Endothelial cell (in vitro differentiated cells): Measurements from ENCODE around the gene CACNA2D3. TPM values are rescaled to one million over a fixed set of nuclear protein-coding genes. Genes with fewer than 3 reads are reported as not detected.

Experiments
- DNase-seq: peaks from one replicate; pipeline ENCODE4 v3.0.0; 2021; ENCODE audit warnings: low spot score
- H3K27ac Mint-ChIP-seq: one replicate; pipeline ENCODE4 v1.8.0; 2021; ENCODE audit warnings: mixed read lengths, inconsistent platforms; ENCODE audit not compliant: unreplicated experiment
- H3K27me3 Mint-ChIP-seq: one replicate; pipeline ENCODE4 v1.8.0; 2021; ENCODE audit warnings: mild to moderate bottlenecking, moderate library complexity, mixed read lengths, inconsistent platforms; ENCODE audit not compliant: unreplicated experiment
- H3K36me3 Mint-ChIP-seq: one replicate; pipeline ENCODE4 v1.8.0; 2021; ENCODE audit warnings: mild to moderate bottlenecking, low read depth, mixed read lengths, inconsistent platforms; ENCODE audit not compliant: unreplicated experiment
- H3K4me1 Mint-ChIP-seq: one replicate; pipeline ENCODE4 v1.8.0; 2021; ENCODE audit warnings: mild to moderate bottlenecking, mixed read lengths, inconsistent platforms; ENCODE audit not compliant: unreplicated experiment
- H3K4me3 Mint-ChIP-seq: one replicate; pipeline ENCODE4 v1.8.0; 2021; ENCODE audit warnings: mild to moderate bottlenecking, mixed read lengths, inconsistent platforms; ENCODE audit not compliant: unreplicated experiment
- H3K9me3 Mint-ChIP-seq: one replicate; pipeline ENCODE4 v1.8.0; 2021; ENCODE audit warnings: mixed read lengths, inconsistent platforms; ENCODE audit not compliant: unreplicated experiment
- CTCF ChIP-seq: fragments of 200-600 bp; sonication (generic); IDR thresholded peaks from one replicate; pipeline ENCODE4 v1.5.0; 2021; ENCODE audit warnings: antibody characterized with exemption; ENCODE audit not compliant: unreplicated experiment
- total RNA-seq: library from RNA; stranded (reverse); fragmentation: NEBNext Ultra II Directional; extraction: Animal tissue kit (Norgen Biotek cat#: 25700); gene quantifications from one replicate; pipeline ENCODE4 v1.2.1, GENCODE V29; 2021; ENCODE audit not compliant: unreplicated experiment

Gene CACNA2D3
- total RNA-seq, 1 donor from 2014 or later, result 0.46 TPM

GRCh38 chr3:54743755-54744154 lies 621.4 kb downstream of the CACNA2D3 start:
- H3K27me3 Mint-ChIP-seq, result no peaks in the 10 kb centered on the region
- no peak overlapping the region for H3K27ac Mint-ChIP-seq
- no peaks in the 10 kb centered on the region for H3K9me3 Mint-ChIP-seq
- no peak overlapping the region for H3K4me3 Mint-ChIP-seq
- no peaks in the 10 kb centered on the region for H3K36me3 Mint-ChIP-seq
- no peaks in the 10 kb centered on the region for H3K4me1 Mint-ChIP-seq
- TF ChIP-seq CTCF, result no peak
- no peak for DNase-seq

- Mint-ChIP-seq H3K4me3 (no peak overlapping the region), H3K9me3 (no peaks in the 10 kb centered on the region), H3K36me3 (no peaks in the 10 kb centered on the region)
These were observed 621.9 kb downstream of the CACNA2D3 start for GRCh38 chr3:54744291-54744690.

GRCh38 chr3:54745843-54746242 lies 623.5 kb downstream of the CACNA2D3 start:
- no peak for DNase-seq
- Mint-ChIP-seq H3K9me3 (no peaks in the 10 kb centered on the region), H3K4me3 (no peak overlapping the region), H3K27me3 (no peaks in the 10 kb centered on the region), H3K4me1 (no peaks in the 10 kb centered on the region), H3K36me3 (no peaks in the 10 kb centered on the region), H3K27ac (no peak overlapping the region)
- TF ChIP-seq CTCF, result no peak

More at GRCh38 chr3:54744291-54744690, 621.9 kb downstream of the CACNA2D3 start:
- no peak for TF ChIP-seq CTCF
- DNase-seq, result no peak
- Mint-ChIP-seq H3K4me1 (no peaks in the 10 kb centered on the region), H3K27me3 (no peaks in the 10 kb centered on the region), H3K27ac (no peak overlapping the region)

- no peaks in the 10 kb centered on the region for H3K36me3 Mint-ChIP-seq
These were observed 624.4 kb downstream of the CACNA2D3 start for GRCh38 chr3:54746722-54747121.

GRCh38 chr3:54755756-54756155 lies 633.4 kb downstream of the CACNA2D3 start:
- TF ChIP-seq CTCF, result no peak
- Mint-ChIP-seq H3K4me1 (peaks cover 3% of the 10 kb centered on the region), H3K27me3 (peaks cover 3% of the 10 kb centered on the region), H3K36me3 (no peaks in the 10 kb centered on the region), H3K27ac (no peak overlapping the region), H3K9me3 (no peaks in the 10 kb centered on the region), H3K4me3 (no peak overlapping the region)
- DNase-seq, result no peak

More at GRCh38 chr3:54746722-54747121, 624.4 kb downstream of the CACNA2D3 start:
- no peak for DNase-seq
- no peak overlapping the region for H3K27ac Mint-ChIP-seq
- TF ChIP-seq CTCF, result no peak
- H3K27me3 Mint-ChIP-seq, result peaks cover 1% of the 10 kb centered on the region
- H3K4me3 Mint-ChIP-seq, result no peak overlapping the region
- no peaks in the 10 kb centered on the region for H3K4me1 Mint-ChIP-seq
- no peaks in the 10 kb centered on the region for H3K9me3 Mint-ChIP-seq
